H1 (cell line): ENCODE measurements around the gene NRXN3. TPM values are rescaled to one million over a fixed set of nuclear protein-coding genes. Genes with fewer than 3 reads are reported as not detected.

Source experiments
- CTCF ChIA-PET: fragments of 300-600 bp; sonication (Branson Sonifier 250); formaldehyde crosslinking; loops from one replicate; lab custom pipeline; 2021; ENCODE audit not compliant: partially characterized antibody; lab: Charles Lee
- POLR2A ChIA-PET: fragments of 300-600 bp; sonication (Branson Sonifier 250); formaldehyde crosslinking; loops from one replicate; lab custom pipeline; 2021; ENCODE audit warnings: inconsistent platforms; ENCODE audit not compliant: partially characterized antibody; lab: Charles Lee
- DNase-seq, 2 experiments: peaks; one replicate each; pipeline versions ENCODE4 v3.0.0 to v3.0.0-alpha.2; 2010 to 2022; ENCODE audit warnings: low spot score in 2 of 2, low read depth in 1 of 2, mixed read lengths in 1 of 2
- FAIRE-seq: peaks from 2 replicates; lab custom pipeline; 2011; peaks lifted over from hg19 to GRCh38; lab: Jason Lieb, UNC
- H2AFZ ChIP-seq: 2 replicates; pipeline ENCODE4 v1.8.1; 2012; ENCODE audit warnings: low read length, inconsistent platforms
- H2AK5ac ChIP-seq: 2 replicates; pipeline ENCODE4 v1.6.1; 2013; ENCODE audit warnings: low read depth, low read length
- H2BK120ac ChIP-seq: replicated peaks from 2 replicates; pipeline ENCODE3; 2013; ENCODE audit warnings: low read depth, low read length, inconsistent platforms
- H2BK12ac ChIP-seq: 2 replicates; pipeline ENCODE4 v1.6.1; 2013; ENCODE audit warnings: low read depth, low read length
- H2BK15ac ChIP-seq: 2 replicates; pipeline ENCODE4 v1.6.1; 2013; ENCODE audit warnings: low read length
- H2BK20ac ChIP-seq: 2 replicates; pipeline ENCODE4 v1.6.1; 2013; ENCODE audit warnings: low read length
- H2BK5ac ChIP-seq: 2 replicates; pipeline ENCODE4 v1.6.1; 2013; ENCODE audit warnings: low read depth, low read length
- H3K14ac ChIP-seq: 2 replicates; pipeline ENCODE4 v1.6.1; 2013; ENCODE audit warnings: inconsistent platforms; ENCODE audit not compliant: insufficient read length
- H3K18ac ChIP-seq: 2 replicates; pipeline ENCODE4 v1.6.1; 2013; ENCODE audit warnings: low read length; ENCODE audit errors: extremely low read depth
- H3K23ac ChIP-seq: 2 replicates; pipeline ENCODE4 v1.6.1; 2013; ENCODE audit warnings: inconsistent platforms; ENCODE audit not compliant: insufficient read length
- H3K23me2 ChIP-seq: 2 replicates; pipeline ENCODE4 v1.6.1; 2013; ENCODE audit warnings: low read depth, low read length
- H3K27ac ChIP-seq: 2 replicates; pipeline ENCODE4 v1.6.1; 2011; ENCODE audit warnings: low read depth, low read length, inconsistent platforms
- H3K27me3 ChIP-seq, 4 experiments: replicated peaks in 1 of 4; 1 replicate in 1 of 4; 2 replicates in 3 of 4; pipeline versions ENCODE4 v1.6.1 to v1.8.1; 2011 to 2013; ENCODE audit warnings: low read length in 3 of 4, mild to moderate bottlenecking in 3 of 4, inconsistent platforms in 2 of 4, mixed read lengths in 2 of 4, moderate library complexity in 1 of 4; ENCODE audit not compliant: control insufficient read depth in 3 of 4, insufficient read depth in 3 of 4; ENCODE audit errors: extremely low read depth in 1 of 4
- H3K36me3 ChIP-seq, 4 experiments: 2 replicates each; pipeline versions ENCODE4 v1.6.1 to v1.8.1; 2011 to 2013; ENCODE audit warnings: mild to moderate bottlenecking in 4 of 4, low read length in 3 of 4, moderate library complexity in 2 of 4, control low read depth in 1 of 4, inconsistent platforms in 1 of 4; ENCODE audit not compliant: insufficient read depth in 4 of 4, control insufficient read depth in 2 of 4
- H3K4ac ChIP-seq: replicated peaks from 2 replicates; pipeline ENCODE3; 2013; ENCODE audit warnings: low read length, low read depth, mixed read lengths, inconsistent platforms; ENCODE audit not compliant: insufficient read length
- H3K4me1 ChIP-seq, 4 experiments: replicated peaks in 1 of 4; 1 replicate in 1 of 4; 2 replicates in 3 of 4; pipeline versions ENCODE4 v1.6.1 to v1.8.1; 2011 to 2013; ENCODE audit warnings: low read length in 3 of 4, inconsistent platforms in 2 of 4, mixed read lengths in 1 of 4; ENCODE audit not compliant: insufficient read depth in 4 of 4, control insufficient read depth in 3 of 4
- H3K4me2 ChIP-seq, 2 experiments: 2 replicates each; pipeline versions ENCODE4 v1.6.1 to v1.8.1; 2011 to 2013; ENCODE audit warnings: low read depth in 2 of 2, low read length in 2 of 2, control low read depth in 1 of 2, inconsistent platforms in 1 of 2, mild to moderate bottlenecking in 1 of 2; ENCODE audit not compliant: insufficient read depth in 1 of 2
- H3K4me3 ChIP-seq, 4 experiments: fragments of 200-600, 300-600 bp in 1 of 4; sonication (generic), shearing (Covaris generic), sonication (Bioruptor Twin) in 1 of 4; 2 replicates each; pipeline versions ENCODE4 v1.5.1 to v1.8.1; 2011 to 2016; ENCODE audit warnings: low read length in 4 of 4, low read depth in 3 of 4, control low read depth in 2 of 4, inconsistent platforms in 2 of 4, mild to moderate bottlenecking in 2 of 4, mixed read lengths in 1 of 4, moderate library complexity in 1 of 4; ENCODE audit not compliant: insufficient read depth in 2 of 4; ENCODE audit errors: extremely low read depth in 1 of 4
- H3K56ac ChIP-seq: replicated peaks from 2 replicates; pipeline ENCODE3; 2013; ENCODE audit warnings: low read depth, mild to moderate bottlenecking, mixed read lengths, low read length, inconsistent platforms; ENCODE audit not compliant: insufficient read length
- H3K79me1 ChIP-seq: 2 replicates; pipeline ENCODE4 v1.6.1; 2013; ENCODE audit warnings: low read depth, low read length, control low read depth
- H3K79me2 ChIP-seq, 2 experiments: 2 replicates each; pipeline versions ENCODE4 v1.6.1 to v1.8.1; 2012 to 2013; ENCODE audit warnings: low read length in 2 of 2, mild to moderate bottlenecking in 2 of 2, inconsistent platforms in 1 of 2; ENCODE audit not compliant: insufficient read depth in 2 of 2, control insufficient read depth in 1 of 2
- H3K9ac ChIP-seq, 4 experiments: replicated peaks in 1 of 4; 1 replicate in 1 of 4; 2 replicates in 3 of 4; pipeline versions ENCODE4 v1.6.1 to v1.8.1; 2011 to 2013; ENCODE audit warnings: low read depth in 3 of 4, low read length in 3 of 4, control low read depth in 2 of 4, mild to moderate bottlenecking in 2 of 4, moderate library complexity in 2 of 4, inconsistent platforms in 1 of 4; ENCODE audit errors: extremely low read depth in 1 of 4
- H3K9me3 ChIP-seq, 2 experiments: 2 replicates each; pipeline versions ENCODE4 v1.6.1 to v1.8.1; 2012 to 2013; ENCODE audit warnings: mild to moderate bottlenecking in 2 of 2, moderate library complexity in 2 of 2, control low read depth in 1 of 2, inconsistent platforms in 1 of 2, low read depth in 1 of 2, low read length in 1 of 2, mixed read lengths in 1 of 2; ENCODE audit not compliant: insufficient read depth in 2 of 2
- H4K20me1 ChIP-seq, 2 experiments: replicated peaks in 1 of 2; 2 replicates each; pipeline versions ENCODE3 to v1.8.1; 2011 to 2013; ENCODE audit warnings: inconsistent platforms in 2 of 2, low read length in 2 of 2, mild to moderate bottlenecking in 1 of 2; ENCODE audit not compliant: insufficient read depth in 2 of 2, control insufficient read depth in 1 of 2
- H4K5ac ChIP-seq: 2 replicates; pipeline ENCODE4 v1.6.1; 2013; ENCODE audit warnings: low read length, low read depth, mixed read lengths, inconsistent platforms; ENCODE audit not compliant: insufficient read length
- H4K8ac ChIP-seq: 2 replicates; pipeline ENCODE4 v1.8.0; 2013; ENCODE audit warnings: mild to moderate bottlenecking, moderate library complexity, low read length, inconsistent platforms; ENCODE audit not compliant: insufficient read depth; ENCODE audit errors: extremely low read depth
- H4K91ac ChIP-seq: replicated peaks from 2 replicates; pipeline ENCODE3; 2013; ENCODE audit warnings: low read length, mixed read lengths, inconsistent platforms; ENCODE audit not compliant: insufficient read length
- ATF3 ChIP-seq: IDR thresholded peaks from 2 replicates; pipeline ENCODE4 v1.6.1; 2011; ENCODE audit warnings: low read depth, mild to moderate bottlenecking, low read length; ENCODE audit not compliant: insufficient read depth
- BRCA1 ChIP-seq: IDR thresholded peaks from 2 replicates; pipeline ENCODE4 v1.6.1; 2012; ENCODE audit warnings: low read depth, low read length, improper control_type of control experiment
- CREB1 ChIP-seq: IDR thresholded peaks from 2 replicates; pipeline ENCODE4 v1.6.1; 2012; ENCODE audit warnings: inconsistent platforms
- CTCF ChIP-seq, 3 experiments: IDR thresholded peaks; 1 replicate in 2 of 3; 2 replicates in 1 of 3; pipeline versions ENCODE4 v1.5.1 to v1.6.1; 2011; ENCODE audit warnings: low read length in 3 of 3, mild to moderate bottlenecking in 3 of 3, inconsistent platforms in 2 of 3, low read depth in 1 of 3, moderate library complexity in 1 of 3; ENCODE audit not compliant: insufficient read depth in 1 of 3; ENCODE audit errors: control extremely low read depth in 1 of 3
- GTF2F1 ChIP-seq: IDR thresholded peaks from 2 replicates; pipeline ENCODE4 v1.6.1; 2012; ENCODE audit warnings: low read depth, low read length, improper control_type of control experiment, borderline replicate concordance
- HDAC2 ChIP-seq, 2 experiments: fragments of 300-600 bp in 1 of 2; sonication (generic) in 1 of 2; IDR thresholded peaks; 2 replicates each; pipeline ENCODE4 v1.6.1; 2011 to 2012; ENCODE audit warnings: low read depth in 2 of 2, low read length in 2 of 2, mild to moderate bottlenecking in 2 of 2, moderate library complexity in 2 of 2, borderline replicate concordance in 1 of 2, inconsistent platforms in 1 of 2
- JUN ChIP-seq: IDR thresholded peaks from 2 replicates; pipeline ENCODE4 v1.6.1; 2011; ENCODE audit warnings: low read depth, mild to moderate bottlenecking, improper control_type of control experiment, low read length
- SP1 ChIP-seq: IDR thresholded peaks from 2 replicates; pipeline ENCODE4 v1.6.1; 2011; ENCODE audit warnings: low read depth, low read length
- SP2 ChIP-seq: IDR thresholded peaks from 2 replicates; pipeline ENCODE4 v1.6.1; 2012; ENCODE audit warnings: mild to moderate bottlenecking, low read length, inconsistent platforms
- TAF7 ChIP-seq: optimal IDR thresholded peaks from 2 replicates; pipeline ENCODE3; 2011; ENCODE audit warnings: low read depth, mild to moderate bottlenecking, inconsistent platforms, low read length, moderate library complexity, borderline replicate concordance
- WGBS, 2 experiments: shearing (Covaris generic) in 1 of 2; methylation state at CpG; one replicate each; pipeline versions ENCODE4 v1.1.6 to v1.1.7; 2013 to 2015; ENCODE audit warnings: low lambda C conversion rate in 2 of 2, mixed read lengths in 2 of 2, inconsistent platforms in 1 of 2, low coverage in 1 of 2, missing lambda C conversion rate in 1 of 2; ENCODE audit not compliant: insufficient replicate concordance in 2 of 2, insufficient coverage in 1 of 2, insufficient read length in 1 of 2; ENCODE audit errors: extremely low coverage in 1 of 2, missing lambda C conversion rate in 1 of 2; 5-methylcytosine and 5-hydroxymethylcytosine counted together
- polyA plus RNA-seq, 7 experiments: library from polyadenylated mRNA; depleted of rRNA in 3 of 7; stranded (reverse) in 5 of 7; unstranded in 2 of 7; fragments of >200 nt in 5 of 7; fragments of 200-250 nt in 2 of 7; gene quantifications; 1 replicate in 5 of 7; 2 replicates in 1 of 7; 4 replicates in 1 of 7; pipeline versions ENCODE4 v1.2.1 to v1.2.3, GENCODE V29; 2011 to 2013; ENCODE audit warnings: missing spikeins in 2 of 7, mixed read lengths in 2 of 7
- total RNA-seq: library from RNA; stranded (reverse); fragmentation: NEBNext Ultra II Directional; extraction: Animal tissue kit (Norgen Biotek cat#: 25700); gene quantifications from 2 replicates; pipeline ENCODE4 v1.2.1, GENCODE V29; 2021

NRXN3 gene
- total and polyA plus RNA-seq, 2 of the 8 experiments (the other 6 are each of a cell fraction or from before 2014, with no cell fraction given): 2.6 to 4.1 TPM

GRCh38 chr14:79265366-79265946 is 1095.3 kb downstream of the NRXN3 start:
- no peak for DNase-seq

More at GRCh38 chr14:79265366-79265946, 1095.3 kb downstream of the NRXN3 start:
- ChIA-PET POLR2A (no interaction called here), CTCF (interaction anchor here (0.6 to 0.7 kb wide), 2 partner anchors 10 to 332 kb away, joined by 3 read pairs; no protein-coding TSS in a partner anchor)
- Histone ChIP-seq H4K20me1 (no peaks in the 10 kb centered on the region), H3K9me3 (no peaks in the 10 kb centered on the region), H3K4ac (no peak overlapping the region), H3K14ac (no peak overlapping the region), H4K8ac (no peak overlapping the region), H3K23ac (no peak overlapping the region), H4K91ac (peak overlapping the region; percentile 23), H3K18ac (no peak overlapping the region), H3K4me2 (no peak overlapping the region), H2AK5ac (no peak overlapping the region), H2BK120ac (no peak overlapping the region), H3K23me2 (no peaks in the 10 kb centered on the region; the same call in 1 of the 2 replicates), H4K5ac (no peak overlapping the region), H3K36me3 (no peaks in the 10 kb centered on the region), H3K79me1 (no peaks in the 10 kb centered on the region), H3K4me3 (no peak overlapping the region), H2BK20ac (no peak overlapping the region), H3K4me1 (no peaks in the 10 kb centered on the region), H3K56ac (no peak overlapping the region), H2BK15ac (no peak overlapping the region), H2BK12ac (no peak overlapping the region), H2AFZ (no peak overlapping the region), H3K9ac (no peak overlapping the region), H2BK5ac (no peak overlapping the region), H3K27ac (no peak overlapping the region), H3K79me2 (no peaks in the 10 kb centered on the region), H3K27me3 (no peaks in the 10 kb centered on the region)
- WGBS, 2 experiments: 83% methylated on average over 4 of the region's 4 CpGs; no CpG with 5 or more reads in 1 of the 2 experiments
- FAIRE-seq: no peak
- TF ChIP-seq SP2 (no peak), GTF2F1 (no peak), TAF7 (no peak), JUN (no peak), SP1 (no peak), ATF3 (no peak), BRCA1 (no peak), CREB1 (no peak), CTCF (IDR thresholded peaks at IDR 0.05; ENCODE audit: control extremely low read depth in 1 of 3, insufficient read depth in 1 of 3, low read depth in 1 of 3, low read length in 3 of 3) (no peak), HDAC2 (IDR thresholded peaks at IDR 0.05; ENCODE audit: borderline replicate concordance in 1 of 2, low read depth in 2 of 2, low read length in 2 of 2) (no peak)
